Endothelial cell of umbilical vein (primary cell): ENCODE data around the gene MYH15. TPM values are rescaled to one million over a fixed set of nuclear protein-coding genes. Genes with fewer than 3 reads are reported as not detected.

Experiments used
- BruUV-seq: library from RNA; stranded (reverse); fragments of 400-500 nt; replicated peaks from 2 replicates; lab custom pipeline; 2021; lab: Mats Ljungman, UMichigan
- CTCF ChIA-PET: fragments of 300-600, 350-600 bp; sonication (Branson Sonifier 250); formaldehyde crosslinking; loops from one replicate; lab custom pipeline; 2021; ENCODE audit warnings: antibody characterized with exemption, inconsistent platforms; lab: Charles Lee
- POLR2A ChIA-PET: fragments of 300-600, 350-600 bp; sonication (Branson Sonifier 250); formaldehyde crosslinking; loops from one replicate; lab custom pipeline; 2021; ENCODE audit warnings: antibody characterized with exemption, inconsistent platforms; lab: Charles Lee
- DNase-seq: peaks from one replicate; pipeline ENCODE4 v3.0.0-alpha.2; 2011; ENCODE audit warnings: low read depth, low spot score
- FAIRE-seq: peaks from 2 replicates; lab custom pipeline; 2011; peaks lifted over from hg19 to GRCh38; lab: Jason Lieb, UNC
- H2AFZ ChIP-seq: 2 replicates; pipeline ENCODE4 v1.6.0; 2012; ENCODE audit warnings: low read depth, low read length, control low read depth, inconsistent platforms
- H3K27ac ChIP-seq: 2 replicates; pipeline ENCODE4 v1.5.1; 2011; ENCODE audit warnings: low read depth, mild to moderate bottlenecking, control low read depth, low read length, moderate library complexity; ENCODE audit not compliant: insufficient read depth
- H3K27me3 ChIP-seq, 2 experiments: 2 replicates each; pipeline versions ENCODE4 v1.6.0 to v1.6.1; 2011; ENCODE audit warnings: low read length in 2 of 2, mixed read lengths in 1 of 2; ENCODE audit not compliant: control insufficient read depth in 2 of 2, insufficient read depth in 2 of 2
- H3K36me3 ChIP-seq, 2 experiments: 2 replicates in 1 of 2; 3 replicates in 1 of 2; pipeline ENCODE4 v1.5.1; 2011; ENCODE audit warnings: low read length in 2 of 2, mild to moderate bottlenecking in 1 of 2, moderate library complexity in 1 of 2; ENCODE audit not compliant: control insufficient read depth in 2 of 2, insufficient read depth in 2 of 2; ENCODE audit errors: extremely low read depth in 1 of 2
- H3K4me1 ChIP-seq: 3 replicates; pipeline ENCODE4 v1.5.1; 2011; ENCODE audit warnings: mild to moderate bottlenecking, low read length; ENCODE audit not compliant: control insufficient read depth, insufficient read depth; ENCODE audit errors: extremely low read depth
- H3K4me2 ChIP-seq: 2 replicates; pipeline ENCODE4 v1.6.1; 2011; ENCODE audit warnings: low read length, control low read depth, mixed read lengths; ENCODE audit not compliant: insufficient read depth
- H3K4me3 ChIP-seq, 3 experiments: fragments of 200-600 bp in 1 of 3; sonication (generic), shearing (Covaris generic) in 1 of 3; replicated peaks in 1 of 3; 2 replicates each; pipeline ENCODE4 v1.5.1; 2011 to 2016; ENCODE audit warnings: control low read depth in 3 of 3, low read length in 3 of 3, mild to moderate bottlenecking in 2 of 3, inconsistent platforms in 1 of 3, low read depth in 1 of 3, moderate library complexity in 1 of 3; ENCODE audit not compliant: insufficient read depth in 1 of 3
- H3K79me2 ChIP-seq: 2 replicates; pipeline ENCODE4 v1.6.0; 2012; ENCODE audit warnings: low read length, inconsistent platforms; ENCODE audit not compliant: control insufficient read depth, insufficient read depth
- H3K9ac ChIP-seq: replicated peaks from 2 replicates; pipeline ENCODE3; 2011; ENCODE audit warnings: low read length, control low read depth; ENCODE audit not compliant: insufficient read depth; ENCODE audit errors: extremely low read depth
- H3K9me1 ChIP-seq: replicated peaks from 3 replicates; pipeline ENCODE4 v1.6.0; 2011; ENCODE audit warnings: mild to moderate bottlenecking, low read length; ENCODE audit not compliant: control insufficient read depth, insufficient read depth; ENCODE audit errors: extremely low read depth
- H3K9me3 ChIP-seq: replicated peaks from 2 replicates; pipeline ENCODE4 v1.5.1; 2012; ENCODE audit warnings: low read length, inconsistent platforms; ENCODE audit not compliant: control insufficient read depth, insufficient read depth
- H4K20me1 ChIP-seq: replicated peaks from 2 replicates; pipeline ENCODE3; 2011; ENCODE audit warnings: mild to moderate bottlenecking, low read length; ENCODE audit not compliant: control insufficient read depth, insufficient read depth; ENCODE audit errors: extremely low read depth
- CTCF ChIP-seq, 2 donors: IDR thresholded peaks; 1 replicate in 1 of 2; 2 replicates in 1 of 2; pipeline ENCODE4 v1.5.1; 2011; ENCODE audit warnings: low read length in 2 of 2, mild to moderate bottlenecking in 2 of 2, moderate library complexity in 2 of 2, control low read depth in 1 of 2, inconsistent platforms in 1 of 2, low read depth in 1 of 2; ENCODE audit not compliant: insufficient read depth in 1 of 2; ENCODE audit errors: extremely low read depth in 1 of 2
- EZH2 ChIP-seq: IDR thresholded peaks from 2 replicates; pipeline ENCODE4 v1.6.1; 2012; ENCODE audit warnings: borderline replicate concordance, low read depth, mild to moderate bottlenecking, moderate library complexity, low read length, inconsistent platforms; ENCODE audit not compliant: severe bottlenecking
- FOS ChIP-seq: IDR thresholded peaks from 2 replicates; pipeline ENCODE4 v1.6.1; 2011; ENCODE audit warnings: mild to moderate bottlenecking, low read length, moderate library complexity, borderline replicate concordance; ENCODE audit not compliant: insufficient read depth
- GATA2 ChIP-seq: IDR thresholded peaks from 2 replicates; pipeline ENCODE4 v1.7.0; 2011; ENCODE audit warnings: low read depth, mild to moderate bottlenecking, moderate library complexity, mixed read lengths, low read length; ENCODE audit not compliant: insufficient read length, insufficient read depth
- JUN ChIP-seq: IDR thresholded peaks from 2 replicates; pipeline ENCODE4 v1.6.1; 2011; ENCODE audit warnings: borderline replicate concordance, low read depth; ENCODE audit not compliant: insufficient read length, insufficient read depth
- MAX ChIP-seq: IDR thresholded peaks from 2 replicates; pipeline ENCODE4 v1.6.1; 2011; ENCODE audit not compliant: insufficient read depth, insufficient read length
- MYC ChIP-seq: IDR thresholded peaks from one replicate; pipeline ENCODE4 v1.6.1; 2011; ENCODE audit warnings: mild to moderate bottlenecking, low read depth, low read length
- POLR2A ChIP-seq: IDR thresholded peaks from 2 replicates; pipeline ENCODE4 v1.6.1; 2012; ENCODE audit warnings: low read depth, mild to moderate bottlenecking, control low read depth, low read length
- POLR2AphosphoS5 ChIP-seq: IDR thresholded peaks from 2 replicates; pipeline ENCODE4 v1.6.1; 2012; ENCODE audit warnings: low read depth, mild to moderate bottlenecking, control low read depth, low read length, moderate library complexity; ENCODE audit not compliant: insufficient read depth
- dilution Hi-C: fragments of 300-500 bp; cut with MboI; formaldehyde crosslinking; loops from one replicate; pipeline ENCODE4 v1.15.0; 2019; ENCODE audit warnings: low sequenced_read_pairs; ENCODE audit not compliant: extremely low pct_ligation_motif_present
- intact Hi-C: fragments of 100-400 bp; cut with micrococcal nuclease; formaldehyde crosslinking; loops from one replicate; pipeline ENCODE4 v1.10.0; 2022
- polyA plus RNA-seq, 4 experiments: library from polyadenylated mRNA; depleted of rRNA in 3 of 4; stranded (reverse) in 3 of 4; unstranded in 1 of 4; fragments of >200 nt; gene quantifications; 2 replicates each; pipeline versions ENCODE4 v1.2.1 to v1.2.3, GENCODE V29; 2011 to 2012; ENCODE audit warnings: missing spikeins in 1 of 4
- total RNA-seq: library from RNA; stranded (reverse); gene quantifications from 2 replicates; pipeline ENCODE4 v1.2.3, GENCODE V29; 2021

MYH15 gene
- total and polyA plus RNA-seq, 2 donors (not counting 3 experiments of a cell fraction or from before 2014, with no cell fraction given) = 0.27 TPM; not detected in 1

- BruUV-seq = no TSS peak
- Histone ChIP-seq H2AFZ (no peak overlapping the region), H4K20me1 (no peaks in the 10 kb centered on the region), H3K27ac (no peak overlapping the region), H3K4me3 (no peak overlapping the region), H3K36me3 (no peaks in the 10 kb centered on the region), H3K4me2 (no peak overlapping the region), H3K4me1 (no peaks in the 10 kb centered on the region), H3K9ac (no peak overlapping the region), H3K27me3 (no peaks in the 10 kb centered on the region), H3K79me2 (no peaks in the 10 kb centered on the region), H3K9me3 (no peaks in the 10 kb centered on the region), H3K9me1 (no peaks in the 10 kb centered on the region)
- dilution Hi-C loops = no loop called here
- intact Hi-C loops = no loop called here
- no peak for DNase-seq
- POLR2A ChIA-PET = no interaction called here
- TF ChIP-seq MAX = no peak
- no peak for TF ChIP-seq CTCF (IDR thresholded peaks at IDR 0.05; ENCODE audit: extremely low read depth in 1 of 2, insufficient read depth in 1 of 2, low read depth in 1 of 2, low read length in 2 of 2)
- no peak for FAIRE-seq
- CTCF ChIA-PET = no interaction called here
Measured at GRCh38 chr3:108376026-108376425, 134.4 kb downstream of the MYH15 start.

GRCh38 chr3:108359011-108359410, 151.4 kb downstream of the MYH15 start:
- peaks cover 3 to 4% of the 10 kb centered on the region in 2 experiments for H3K27me3 ChIP-seq
- no peaks in the 10 kb centered on the region for H3K9me1 ChIP-seq
- H4K20me1 ChIP-seq = no peaks in the 10 kb centered on the region
- no peaks in the 10 kb centered on the region for H3K9me3 ChIP-seq
- no peak overlapping the region for H3K4me3 ChIP-seq
- H2AFZ ChIP-seq = no peak overlapping the region
- no peak overlapping the region for H3K9ac ChIP-seq
- intact Hi-C loops = no loop called here
- no peaks in the 10 kb centered on the region for H3K36me3 ChIP-seq
- dilution Hi-C loops = no loop called here
- H3K4me2 ChIP-seq = no peak overlapping the region
- FAIRE-seq = no peak
- no peaks in the 10 kb centered on the region for H3K79me2 ChIP-seq
- POLR2A ChIA-PET = no interaction called here
- H3K4me1 ChIP-seq = no peaks in the 10 kb centered on the region
- CTCF ChIA-PET = no interaction called here
- no TSS peak for BruUV-seq
- no peak overlapping the region for H3K27ac ChIP-seq
- TF ChIP-seq GATA2 (no peak), MYC (no peak), EZH2 (no peak), FOS (no peak), JUN (no peak), MAX (no peak), POLR2AphosphoS5 (no peak), POLR2A (no peak), CTCF (IDR thresholded peaks at IDR 0.05; ENCODE audit: extremely low read depth in 1 of 2, insufficient read depth in 1 of 2, low read depth in 1 of 2, low read length in 2 of 2) (no peak)
- DNase-seq = no peak
